CD8-positive, alpha-beta memory T cell (primary cell): ENCODE measurements around the gene CSNK2A2. TPM values are rescaled to one million over a fixed set of nuclear protein-coding genes. Genes with fewer than 3 reads are reported as not detected.

Experiments used
- CTCF ChIA-PET: fragments of 350-600 bp; sonication (Branson Sonifier 250); formaldehyde crosslinking; loops from one replicate; lab custom pipeline; 2021; ENCODE audit warnings: antibody characterized with exemption; lab: Charles Lee
- POLR2A ChIA-PET: fragments of 350-600 bp; sonication (Branson Sonifier 250); formaldehyde crosslinking; loops from one replicate; lab custom pipeline; 2021; ENCODE audit warnings: antibody characterized with exemption; lab: Charles Lee
- DNase-seq, 5 donors: peaks; one replicate each; pipeline versions ENCODE4 v3.0.0 to v3.0.0-alpha.2; 2020 to 2022; ENCODE audit warnings: mixed read lengths in 1 of 5
- H3K27ac ChIP-seq: one replicate; pipeline ENCODE4 v1.7.0; 2013; ENCODE audit warnings: low read depth, mild to moderate bottlenecking, low read length, moderate library complexity
- H3K27me3 ChIP-seq: 2 replicates; pipeline ENCODE4 v1.7.0; 2013; ENCODE audit warnings: low read length, mild to moderate bottlenecking; ENCODE audit not compliant: insufficient read depth, poor library complexity, severe bottlenecking
- H3K36me3 ChIP-seq: 2 replicates; pipeline ENCODE4 v1.7.0; 2013; ENCODE audit warnings: mild to moderate bottlenecking, low read length, moderate library complexity; ENCODE audit not compliant: insufficient read depth
- H3K4me1 ChIP-seq: 2 replicates; pipeline ENCODE4 v1.7.0; 2013; ENCODE audit warnings: mild to moderate bottlenecking, low read length, moderate library complexity; ENCODE audit not compliant: insufficient read depth
- H3K4me3 ChIP-seq: 2 replicates; pipeline ENCODE4 v1.7.0; 2013; ENCODE audit warnings: mild to moderate bottlenecking, low read length
- H3K9me3 ChIP-seq: 2 replicates; pipeline ENCODE4 v1.7.0; 2013; ENCODE audit warnings: mild to moderate bottlenecking, low read length
- H3K27ac Mint-ChIP-seq, 8 donors: one replicate each; pipeline ENCODE4 v1.8.0; 2020 to 2021; ENCODE audit warnings: mixed read lengths in 8 of 8, mild to moderate bottlenecking in 6 of 8, inconsistent platforms in 3 of 8, moderate library complexity in 3 of 8
- H3K27me3 Mint-ChIP-seq, 2 donors: one replicate each; pipeline ENCODE4 v1.8.0; 2020 to 2021; ENCODE audit warnings: mixed read lengths in 2 of 2, mild to moderate bottlenecking in 1 of 2, moderate library complexity in 1 of 2
- H3K36me3 Mint-ChIP-seq, 3 donors: one replicate each; pipeline ENCODE4 v1.8.0; 2020 to 2021; ENCODE audit warnings: mixed read lengths in 3 of 3, inconsistent platforms in 1 of 3, mild to moderate bottlenecking in 1 of 3
- H3K4me1 Mint-ChIP-seq, 3 donors: one replicate each; pipeline ENCODE4 v1.8.0; 2020 to 2021; ENCODE audit warnings: mixed read lengths in 3 of 3, inconsistent platforms in 1 of 3, mild to moderate bottlenecking in 1 of 3
- H3K4me3 Mint-ChIP-seq, 7 donors: one replicate each; pipeline ENCODE4 v1.8.0; 2020 to 2021; ENCODE audit warnings: mixed read lengths in 7 of 7, mild to moderate bottlenecking in 6 of 7, moderate library complexity in 4 of 7, inconsistent platforms in 2 of 7
- H3K9me3 Mint-ChIP-seq, 5 donors: one replicate each; pipeline ENCODE4 v1.8.0; 2020 to 2022; ENCODE audit warnings: mixed read lengths in 5 of 5, mild to moderate bottlenecking in 3 of 5, moderate library complexity in 2 of 5, inconsistent platforms in 1 of 5
- polyA plus RNA-seq: library from polyadenylated mRNA; unstranded; fragments of 300-500 nt; fragmentation: Illumina TruSeq; gene quantifications from one replicate; pipeline ENCODE4 v1.2.3, GENCODE V29; 2021
- total RNA-seq, 2 experiments: library from RNA; stranded (reverse); gene quantifications; one replicate each; pipeline ENCODE4 v1.2.3, GENCODE V29; 2021

CSNK2A2 gene
- total and polyA plus RNA-seq, 3 experiments from 2014 or later = 11.1 to 99.9 (median 99.1) TPM

- Mint-ChIP-seq H3K27ac (peak overlapping the region in 7 of 8 donors; percentile 2 to 85 (median 56)), H3K4me3 (peak overlapping the region in 4 of 7 donors; percentile 4 to 71 (median 10)), H3K27me3 (no peaks in the 10 kb centered on the region), H3K9me3 (no peaks in the 10 kb centered on the region), H3K36me3 (peaks cover 0 to 6% (median 0%) of the 10 kb centered on the region in 3 donors), H3K4me1 (peaks cover 58 to 84% (median 69%) of the 10 kb centered on the region in 3 donors)
- ChIA-PET CTCF (no interaction called here), POLR2A (no interaction called here)
- H3K4me1 ChIP-seq = peaks cover 53% of the 10 kb centered on the region
- H3K27ac ChIP-seq = no peak overlapping the region
- no peaks in the 10 kb centered on the region for H3K36me3 ChIP-seq
- H3K4me3 ChIP-seq = no peak overlapping the region
- H3K27me3 ChIP-seq = no peaks in the 10 kb centered on the region
- no peak for DNase-seq
- no peaks in the 10 kb centered on the region for H3K9me3 ChIP-seq
These were observed 73.9 kb downstream of the CSNK2A2 start for GRCh38 chr16:58123896-58124600.

- Mint-ChIP-seq H3K27ac (no peak overlapping the region), H3K27me3 (peaks cover 0 to 2% of the 10 kb centered on the region in 2 donors), H3K9me3 (no peaks in the 10 kb centered on the region), H3K4me1 (peaks cover 45 to 70% (median 50%) of the 10 kb centered on the region in 3 donors), H3K36me3 (peaks cover 0 to 18% (median 0%) of the 10 kb centered on the region in 3 donors), H3K4me3 (no peak overlapping the region)
- Histone ChIP-seq H3K4me3 (no peak overlapping the region), H3K36me3 (peaks cover 7% of the 10 kb centered on the region), H3K27ac (no peak overlapping the region), H3K9me3 (no peaks in the 10 kb centered on the region), H3K4me1 (peaks cover 29% of the 10 kb centered on the region), H3K27me3 (no peaks in the 10 kb centered on the region)
- no peak for DNase-seq
- ChIA-PET POLR2A (no interaction called here), CTCF (interaction anchor here (1.3 kb wide), 1 partner anchor 24 kb away, joined by 6 read pairs; no protein-coding TSS in a partner anchor)
These were observed 76.8 kb downstream of the CSNK2A2 start for GRCh38 chr16:58121132-58121531.

DNA sequence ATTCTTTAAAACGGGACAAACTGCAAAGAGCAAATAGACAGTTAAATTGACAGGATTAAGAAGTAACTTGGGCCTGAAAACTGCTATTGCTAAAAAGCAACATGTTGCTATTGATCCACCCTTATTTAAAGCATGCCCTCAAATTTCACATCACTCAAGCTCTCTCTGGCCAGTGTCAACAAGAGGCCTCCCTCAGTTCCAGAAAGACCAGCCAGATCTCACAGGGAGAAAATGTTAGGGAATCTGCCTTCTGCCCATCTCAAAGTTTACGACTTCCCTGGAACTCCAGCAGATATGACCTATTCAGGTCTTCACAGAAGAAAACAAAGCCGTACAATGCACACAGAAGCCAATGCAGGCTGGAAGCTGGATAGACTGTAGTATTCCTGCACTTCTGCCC, 77.7 kb downstream of the CSNK2A2 start:
- Histone ChIP-seq H3K4me1 (peaks cover 24% of the 10 kb centered on the region), H3K4me3 (no peak overlapping the region), H3K27ac (no peak overlapping the region), H3K27me3 (no peaks in the 10 kb centered on the region), H3K36me3 (peaks cover 16% of the 10 kb centered on the region), H3K9me3 (no peaks in the 10 kb centered on the region)
- Mint-ChIP-seq H3K27ac (peak overlapping the region in 2 of 8 donors; percentile 2 to 20), H3K4me1 (peaks cover 39 to 63% (median 43%) of the 10 kb centered on the region in 3 donors), H3K4me3 (no peak overlapping the region), H3K36me3 (peaks cover 0 to 27% (median 1%) of the 10 kb centered on the region in 3 donors), H3K27me3 (peaks cover 0 to 2% of the 10 kb centered on the region in 2 donors), H3K9me3 (no peaks in the 10 kb centered on the region)
- no peak for DNase-seq
- ChIA-PET POLR2A (no interaction called here), CTCF (no interaction called here)

GRCh38 chr16:58119509-58119845, 78.4 kb downstream of the CSNK2A2 start:
- ChIA-PET CTCF (no interaction called here), POLR2A (no interaction called here)
- H3K36me3 ChIP-seq = peaks cover 24% of the 10 kb centered on the region
- Mint-ChIP-seq H3K36me3 (peaks cover 0 to 34% (median 6%) of the 10 kb centered on the region in 3 donors), H3K27me3 (peaks cover 0 to 2% of the 10 kb centered on the region in 2 donors), H3K4me1 (peaks cover 35 to 58% (median 37%) of the 10 kb centered on the region in 3 donors), H3K27ac (no peak overlapping the region), H3K4me3 (no peak overlapping the region), H3K9me3 (no peaks in the 10 kb centered on the region)
- peaks cover 24% of the 10 kb centered on the region for H3K4me1 ChIP-seq
- no peaks in the 10 kb centered on the region for H3K27me3 ChIP-seq
- DNase-seq = no peak
- H3K27ac ChIP-seq = no peak overlapping the region
- no peak overlapping the region for H3K4me3 ChIP-seq
- H3K9me3 ChIP-seq = no peaks in the 10 kb centered on the region

GRCh38 chr16:58118801-58119508, 79.0 kb downstream of the CSNK2A2 start:
- peak overlapping the region in 3 of 8 donors; percentile 19 to 53 (median 20) for H3K27ac Mint-ChIP-seq
- DNase-seq = no peak
- Histone ChIP-seq H3K9me3 (no peaks in the 10 kb centered on the region), H3K36me3 (peaks cover 28% of the 10 kb centered on the region), H3K27me3 (no peaks in the 10 kb centered on the region), H3K4me3 (no peak overlapping the region), H3K4me1 (peaks cover 23% of the 10 kb centered on the region), H3K27ac (no peak overlapping the region)
- no peaks in the 10 kb centered on the region for H3K9me3 Mint-ChIP-seq
- CTCF ChIA-PET = no interaction called here
- POLR2A ChIA-PET = no interaction called here
- no peak overlapping the region for H3K4me3 Mint-ChIP-seq
- H3K4me1 Mint-ChIP-seq = peaks cover 30 to 53% (median 32%) of the 10 kb centered on the region in 3 donors
- peaks cover under 1 to 39% (median 7%) of the 10 kb centered on the region in 3 donors for H3K36me3 Mint-ChIP-seq
- H3K27me3 Mint-ChIP-seq = peaks cover 0 to 2% of the 10 kb centered on the region in 2 donors

DNA sequence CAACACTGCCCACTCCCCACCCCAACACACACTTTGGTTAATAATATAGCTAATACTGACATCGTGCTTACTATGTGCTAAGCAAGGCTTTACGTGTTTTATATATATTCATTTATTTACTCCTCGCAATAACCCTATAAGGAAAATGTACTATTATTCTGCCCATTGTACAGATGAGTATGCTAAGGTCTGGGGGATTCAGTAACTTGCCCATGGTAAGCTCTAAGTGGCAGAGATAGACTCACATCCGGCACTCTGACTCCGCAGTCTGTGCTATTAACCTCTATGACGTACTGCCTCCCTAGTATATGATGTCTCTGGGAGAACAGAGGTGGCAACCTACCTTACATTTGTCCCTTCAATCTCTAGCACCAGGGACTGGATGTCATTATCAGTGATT, 81.4 kb downstream of the CSNK2A2 start:
- CTCF ChIA-PET = no interaction called here
- Histone ChIP-seq H3K27ac (no peak overlapping the region), H3K27me3 (no peaks in the 10 kb centered on the region), H3K4me1 (peaks cover 10% of the 10 kb centered on the region), H3K4me3 (no peak overlapping the region), H3K9me3 (no peaks in the 10 kb centered on the region), H3K36me3 (peaks cover 32% of the 10 kb centered on the region)
- Mint-ChIP-seq H3K27me3 (peaks cover 0 to 2% of the 10 kb centered on the region in 2 donors), H3K4me1 (peaks cover 19 to 36% (median 24%) of the 10 kb centered on the region in 3 donors), H3K4me3 (no peak overlapping the region), H3K27ac (peak overlapping the region in 2 of 8 donors; percentile 54 to 67), H3K9me3 (no peaks in the 10 kb centered on the region), H3K36me3 (peaks cover 13 to 52% (median 19%) of the 10 kb centered on the region in 3 donors)
- DNase-seq = no peak
- POLR2A ChIA-PET = no interaction called here

DNA sequence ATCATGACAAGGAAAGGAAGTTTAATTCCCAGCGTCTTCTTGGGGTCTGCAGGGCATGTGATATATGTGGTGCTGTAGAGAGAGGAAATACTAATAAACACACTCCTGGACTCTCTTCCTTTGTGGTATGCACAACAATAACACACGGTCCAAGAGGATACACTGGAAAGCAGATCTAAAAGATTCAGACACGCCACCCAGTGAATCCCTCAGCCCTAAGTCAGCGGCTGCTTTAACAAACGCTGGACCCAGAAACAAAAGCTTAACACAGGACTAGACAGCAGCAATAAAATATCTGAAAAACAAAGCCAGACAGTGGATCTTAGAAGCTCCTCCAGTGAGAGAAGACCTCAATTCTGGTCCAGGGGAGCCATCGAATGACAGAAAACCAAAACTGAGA, 81.8 kb downstream of the CSNK2A2 start:
- Histone ChIP-seq H3K4me3 (no peak overlapping the region), H3K27ac (no peak overlapping the region), H3K9me3 (no peaks in the 10 kb centered on the region), H3K36me3 (peaks cover 32% of the 10 kb centered on the region), H3K27me3 (no peaks in the 10 kb centered on the region), H3K4me1 (peaks cover 6% of the 10 kb centered on the region)
- Mint-ChIP-seq H3K4me3 (no peak overlapping the region), H3K9me3 (no peaks in the 10 kb centered on the region), H3K36me3 (peaks cover 13 to 52% (median 19%) of the 10 kb centered on the region in 3 donors), H3K4me1 (peaks cover 17 to 32% (median 22%) of the 10 kb centered on the region in 3 donors), H3K27me3 (peaks cover 0 to 2% of the 10 kb centered on the region in 2 donors), H3K27ac (no peak overlapping the region)
- no peak for DNase-seq
- POLR2A ChIA-PET = no interaction called here
- CTCF ChIA-PET = no interaction called here
